HCT116 (cell line): ENCODE data around the gene ALDH16A1. TPM values are rescaled to one million over a fixed set of nuclear protein-coding genes. Genes with fewer than 3 reads are reported as not detected.

Experiments used
- ATAC-seq: fragments of 200-7000 bp; cut with Tn5 transposase; 2 replicates; pipeline ENCODE4 v1.9.1; 2020; ENCODE audit warnings: mild to moderate bottlenecking, moderate library complexity
- BruUV-seq: library from RNA; stranded (reverse); fragments of 400-500 nt; replicated peaks from 2 replicates; lab custom pipeline; 2021; lab: Mats Ljungman, UMichigan
- CTCF ChIA-PET: fragments of 300-600 bp; sonication (Branson Sonifier 250); formaldehyde crosslinking; loops from one replicate; lab custom pipeline; 2021; ENCODE audit warnings: antibody characterized with exemption; lab: Charles Lee
- POLR2A ChIA-PET: fragments of 300-600, 350-600 bp; sonication (Branson Sonifier 250); formaldehyde crosslinking; loops from one replicate; lab custom pipeline; 2021; ENCODE audit warnings: antibody characterized with exemption; lab: Charles Lee
- RAD21 ChIA-PET, 2 experiments: fragments of 300-600 bp; sonication (Branson Sonifier 250); formaldehyde crosslinking; loops; one replicate each; lab custom pipeline; 2023; ENCODE audit warnings: low total read pairs in 2 of 2; ENCODE audit not compliant: uncharacterized antibody in 2 of 2, unreplicated experiment in 2 of 2, low non-redundant PET in 1 of 2; lab: Charles Lee
- DNase-seq: peaks from one replicate; pipeline ENCODE4 v3.0.0-alpha.2; 2010; ENCODE audit warnings: low read depth, low spot score
- H2AFZ ChIP-seq: fragments of 200-600 bp; shearing (Covaris generic), sonication (generic); 2 replicates; pipeline ENCODE4 v1.6.1; 2017; ENCODE audit warnings: low read depth, mixed run types, mixed read lengths, antibody characterized with exemption, low read length; ENCODE audit not compliant: poor library complexity, severe bottlenecking
- H3K27ac ChIP-seq: 2 replicates; pipeline ENCODE4 v1.5.1; 2012; ENCODE audit warnings: low read depth, low read length
- H3K27me3 ChIP-seq: fragments of 200-600 bp; sonication (generic); 2 replicates; pipeline ENCODE4 v1.6.1; 2016; ENCODE audit warnings: mixed run types, low read length, mixed read lengths; ENCODE audit not compliant: insufficient read depth
- H3K36me3 ChIP-seq, 2 experiments: fragments of 200-500 bp in 1 of 2; fragments of 200-600 bp in 1 of 2; sonication (Bioruptor generic) in 1 of 2; sonication (generic) in 1 of 2; 2 replicates each; pipeline versions ENCODE4 v1.5.1 to v1.6.1; 2014 to 2016; ENCODE audit warnings: low read length in 2 of 2, inconsistent platforms in 1 of 2, mixed read lengths in 1 of 2, mixed run types in 1 of 2; ENCODE audit not compliant: insufficient read depth in 2 of 2, control insufficient read depth in 1 of 2
- H3K4me1 ChIP-seq, 2 experiments: fragments of 200-600 bp in 1 of 2; sonication (generic) in 1 of 2; 2 replicates each; pipeline versions ENCODE4 v1.5.1 to v1.6.1; 2012 to 2017; ENCODE audit warnings: low read length in 2 of 2, inconsistent platforms in 1 of 2, mild to moderate bottlenecking in 1 of 2, mixed read lengths in 1 of 2, mixed run types in 1 of 2, moderate library complexity in 1 of 2; ENCODE audit not compliant: insufficient read depth in 2 of 2, control insufficient read depth in 1 of 2
- H3K4me2 ChIP-seq: fragments of 200-600 bp; sonication (generic); 2 replicates; pipeline ENCODE4 v1.6.1; 2017; ENCODE audit warnings: mixed run types, low read length, mixed read lengths
- H3K4me3 ChIP-seq, 2 experiments: fragments of 200-600 bp in 1 of 2; sonication (generic) in 1 of 2; replicated peaks in 1 of 2; 2 replicates each; pipeline ENCODE4 v1.5.1; 2011 to 2016; ENCODE audit warnings: low read length in 2 of 2, control low read depth in 1 of 2, low read depth in 1 of 2, mild to moderate bottlenecking in 1 of 2, mixed read lengths in 1 of 2, mixed run types in 1 of 2
- H3K79me2 ChIP-seq: fragments of 200-600 bp; sonication (generic); 2 replicates; pipeline ENCODE4 v1.6.1; 2017; ENCODE audit warnings: mild to moderate bottlenecking, mixed run types, low read length, moderate library complexity, mixed read lengths; ENCODE audit not compliant: insufficient read depth
- H3K9ac ChIP-seq: fragments of 200-600 bp; sonication (generic); 2 replicates; pipeline ENCODE4 v1.6.1; 2016; ENCODE audit warnings: low read length, mixed read lengths
- H3K9me2 ChIP-seq: fragments of 200-600 bp; sonication (generic), shearing (Covaris generic); 2 replicates; pipeline ENCODE4 v1.6.1; 2017; ENCODE audit warnings: mixed run types, mild to moderate bottlenecking, moderate library complexity; ENCODE audit not compliant: insufficient read depth
- H3K9me3 ChIP-seq, 2 experiments: fragments of 200-500 bp in 1 of 2; fragments of 200-600 bp in 1 of 2; sonication (Bioruptor generic) in 1 of 2; sonication (generic) in 1 of 2; 2 replicates each; pipeline ENCODE4 v1.6.1; 2014 to 2017; ENCODE audit warnings: low read length in 2 of 2, mixed read lengths in 2 of 2, inconsistent platforms in 1 of 2, low read depth in 1 of 2, mild to moderate bottlenecking in 1 of 2, mixed run types in 1 of 2, moderate library complexity in 1 of 2; ENCODE audit not compliant: control insufficient read depth in 1 of 2, insufficient read depth in 1 of 2
- H4K20me1 ChIP-seq: fragments of 200-600 bp; sonication (generic), shearing (Covaris generic); 2 replicates; pipeline ENCODE4 v1.6.1; 2017; ENCODE audit warnings: mixed run types, mild to moderate bottlenecking, moderate library complexity; ENCODE audit not compliant: insufficient read depth
- ATF3 ChIP-seq: IDR thresholded peaks from 2 replicates; pipeline ENCODE4 v1.6.1; 2012
- CBX3 ChIP-seq: IDR thresholded peaks from 2 replicates; pipeline ENCODE4 v1.6.1; 2012; ENCODE audit warnings: low read depth
- CEBPB ChIP-seq: IDR thresholded peaks from 2 replicates; pipeline ENCODE4 v1.6.1; 2012; ENCODE audit warnings: low read depth
- ELF1 ChIP-seq: IDR thresholded peaks from 2 replicates; pipeline ENCODE4 v1.6.1; 2012; ENCODE audit warnings: low read depth, borderline replicate concordance
- EZH2phosphoT487 ChIP-seq: fragments of 200-600 bp; IDR thresholded peaks from 2 replicates; pipeline ENCODE4 v1.6.1; 2018; ENCODE audit warnings: antibody characterized with exemption, borderline replicate concordance
- FOSL1 ChIP-seq: IDR thresholded peaks from 2 replicates; pipeline ENCODE4 v1.6.1; 2012; ENCODE audit warnings: low read depth
- JUND ChIP-seq: IDR thresholded peaks from 2 replicates; pipeline ENCODE4 v1.6.1; 2012
- POLR2A ChIP-seq: IDR thresholded peaks from 2 replicates; pipeline ENCODE4 v1.7.0; 2011; ENCODE audit warnings: borderline replicate concordance; ENCODE audit not compliant: insufficient read depth, insufficient read length; ENCODE audit errors: extremely low read depth
- RAD21 ChIP-seq: IDR thresholded peaks from 2 replicates; pipeline ENCODE4 v1.6.1; 2012; ENCODE audit warnings: low read depth, mild to moderate bottlenecking
- SIN3A ChIP-seq: IDR thresholded peaks from 2 replicates; pipeline ENCODE4 v1.6.1; 2012; ENCODE audit warnings: low read depth
- SP1 ChIP-seq: IDR thresholded peaks from 2 replicates; pipeline ENCODE4 v1.6.1; 2012; ENCODE audit warnings: low read depth
- TCF7L2 ChIP-seq: IDR thresholded peaks from 2 replicates; pipeline ENCODE4 v1.7.0; 2011; ENCODE audit warnings: borderline replicate concordance, inconsistent platforms; ENCODE audit not compliant: insufficient read depth, insufficient read length; ENCODE audit errors: extremely low read depth
- YY1 ChIP-seq: IDR thresholded peaks from 2 replicates; pipeline ENCODE4 v1.6.1; 2011; ENCODE audit warnings: low read length, low read depth, moderate library complexity, mild to moderate bottlenecking; ENCODE audit not compliant: insufficient replicate concordance; ENCODE audit errors: extremely low read depth
- ZBTB33 ChIP-seq: IDR thresholded peaks from 2 replicates; pipeline ENCODE4 v1.6.1; 2011; ENCODE audit warnings: mild to moderate bottlenecking, low read length, moderate library complexity; ENCODE audit not compliant: insufficient replicate concordance; ENCODE audit errors: extremely low read depth
- ZNF274 ChIP-seq: fragments of 200-500 bp; sonication (Bioruptor generic); IDR thresholded peaks from 2 replicates; pipeline ENCODE4 v1.6.1; 2014; ENCODE audit warnings: mild to moderate bottlenecking, low read depth, low read length, inconsistent platforms
- intact Hi-C: fragments of 100-400 bp; cut with micrococcal nuclease; formaldehyde crosslinking; loops from 2 replicates; pipeline ENCODE4 v1.10.0; 2022
- total RNA-seq: library from RNA; stranded (reverse); gene quantifications from one replicate; pipeline ENCODE4 v1.2.1, GENCODE V29; 2021; ENCODE audit not compliant: unreplicated experiment

Gene ALDH16A1
- total RNA-seq, 1 experiment from 2014 or later: 22.8 TPM

GRCh38 chr19:49468746-49469447 is 15.9 kb downstream of the ALDH16A1 start:
- H3K27ac ChIP-seq: no peak overlapping the region; the same call in 1 of the 2 replicates
- H2AFZ ChIP-seq: no peak overlapping the region
- intact Hi-C loops: no loop called here
- no peak overlapping the region for H3K9ac ChIP-seq
- no peaks in the 10 kb centered on the region for H3K9me3 ChIP-seq
- POLR2A ChIA-PET: interaction anchor here (1.3 kb wide), 1 partner anchor 16 kb away, joined by 4 read pairs; the partner anchor contains the start of gene ALDH16A1
- peaks cover 28 to 39% of the 10 kb centered on the region in 2 experiments for H3K4me1 ChIP-seq
- H3K4me2 ChIP-seq: 0 out of 2 replicates have a peak overlapping the region, but pooled peaks have one; percentile 5
- CTCF ChIA-PET: interaction anchor here (1.1 kb wide), 1 partner anchor 24 kb away, joined by 3 read pairs; no protein-coding TSS in a partner anchor
- RAD21 ChIA-PET: interaction anchor here in 1 of 2 experiments (0.5 kb wide), 1 partner anchor 73 kb away, joined by 4 read pairs; no protein-coding TSS in a partner anchor
- no TSS peak for BruUV-seq
- H3K9me2 ChIP-seq: no peaks in the 10 kb centered on the region
- no peak for TF ChIP-seq EZH2phosphoT487
- TF ChIP-seq SP1: no peak
- TF ChIP-seq ZBTB33: no peak
- no peak for TF ChIP-seq FOSL1
- TF ChIP-seq YY1: no peak
- no peak for TF ChIP-seq CBX3
- no peak for TF ChIP-seq ELF1
- TF ChIP-seq ZNF274: no peak
- TF ChIP-seq ATF3: no peak
- no peak for TF ChIP-seq CEBPB
- TF ChIP-seq JUND: no peak
- no peak for TF ChIP-seq POLR2A
- TF ChIP-seq TCF7L2: no peak
- TF ChIP-seq SIN3A: no peak
- no peak for TF ChIP-seq RAD21
- H3K4me3 ChIP-seq: no peak overlapping the region
- no peaks in the 10 kb centered on the region for H3K79me2 ChIP-seq
- DNase-seq (no peak), ATAC-seq (peak; percentile 61)
- no peaks in the 10 kb centered on the region for H4K20me1 ChIP-seq
- H3K27me3 ChIP-seq: no peaks in the 10 kb centered on the region
- H3K36me3 ChIP-seq: no peaks in the 10 kb centered on the region; a peak in 1 of 4 replicates
